HepG2 (cell line): ENCODE measurements around the gene CRYM. TPM values are rescaled to one million over a fixed set of nuclear protein-coding genes. Genes with fewer than 3 reads are reported as not detected.

Source experiments
- AGO2 ChIP-seq: fragments of 200-400 bp; formaldehyde crosslinking; optimal IDR thresholded peaks from 2 replicates; pipeline ENCODE3; 2017; ENCODE audit warnings: mild to moderate bottlenecking, low read depth, low read length, moderate library complexity
- HOXA5 ChIP-seq: sonication (generic); formaldehyde crosslinking; IDR thresholded peaks from 2 replicates; pipeline ENCODE4 v1.4.0; 2020; ENCODE audit warnings: missing genetic modification reagents
- KLF9 ChIP-seq: IDR thresholded peaks from 2 replicates; pipeline ENCODE4 v1.6.1; 2016; ENCODE audit warnings: low read depth
- MED1 ChIP-seq: sonication (generic); formaldehyde crosslinking; IDR thresholded peaks from 2 replicates; pipeline ENCODE4 v1.4.0; 2020; ENCODE audit warnings: missing genetic modification reagents
- MEF2D ChIP-seq: sonication (generic); formaldehyde crosslinking; IDR thresholded peaks from 2 replicates; pipeline ENCODE4 v1.5.1; 2020; ENCODE audit warnings: mild to moderate bottlenecking, missing genetic modification reagents
- SNAI1 ChIP-seq: sonication (generic); formaldehyde crosslinking; IDR thresholded peaks from 2 replicates; pipeline ENCODE4 v1.5.0; 2020; ENCODE audit warnings: mild to moderate bottlenecking, missing genetic modification reagents, borderline replicate concordance
- SNRNP70 ChIP-seq: fragments of 200-400 bp; formaldehyde crosslinking; IDR thresholded peaks from 2 replicates; pipeline ENCODE4 v1.6.1; 2017; ENCODE audit warnings: mild to moderate bottlenecking, low read depth, low read length, moderate library complexity
- U2AF2 ChIP-seq: fragments of 200-400 bp; formaldehyde crosslinking; IDR thresholded peaks from 2 replicates; pipeline ENCODE4 v1.6.1; 2017; ENCODE audit warnings: low read depth, mild to moderate bottlenecking, low read length
- ZIK1 ChIP-seq: sonication (generic); formaldehyde crosslinking; IDR thresholded peaks from 2 replicates; pipeline ENCODE4 v1.5.0; 2020; ENCODE audit warnings: mild to moderate bottlenecking, low read depth, missing genetic modification reagents, borderline replicate concordance
- ZNF205 ChIP-seq: IDR thresholded peaks from 2 replicates; pipeline ENCODE4 v1.6.1; 2018; ENCODE audit warnings: missing biosample characterization, missing genetic modification reagents
- ZNF460 ChIP-seq: sonication (generic); formaldehyde crosslinking; IDR thresholded peaks from 2 replicates; pipeline ENCODE4 v1.5.1; 2020; ENCODE audit warnings: missing genetic modification reagents, mild to moderate bottlenecking, borderline replicate concordance
- ZNF777 ChIP-seq: sonication (generic); formaldehyde crosslinking; IDR thresholded peaks from 2 replicates; pipeline ENCODE4 v1.4.0; 2020; ENCODE audit warnings: missing genetic modification reagents
- polyA plus RNA-seq, 8 experiments: library from polyadenylated mRNA; depleted of rRNA in 3 of 8; stranded (reverse) in 7 of 8; unstranded in 1 of 8; fragments of >200 nt; fragmentation: Illumina TruSeq in 4 of 8; extraction: Trizol in 4 of 8; gene quantifications; 2 replicates each; pipeline versions ENCODE4 v1.2.1 to v1.2.3, GENCODE V29; 2011 to 2016; ENCODE audit warnings: low read depth in 4 of 8, missing spikeins in 1 of 8, mixed read lengths in 1 of 8; ENCODE audit not compliant: insufficient read depth in 1 of 8
- total RNA-seq, 5 experiments: library from RNA; depleted of rRNA; stranded (reverse); fragments of >200 nt; fragmentation: Illumina TruSeq; extraction: Trizol; gene quantifications; 2 replicates each; pipeline ENCODE4 v1.2.3, GENCODE V29; 2016; ENCODE audit warnings: low read depth in 1 of 5
- TF ChIP-seq, protein P1 (sequence below): sonication (generic); formaldehyde crosslinking; conservative IDR thresholded peaks from 2 replicates; pipeline ENCODE4 v1.4.0; 2020; ENCODE audit warnings: mild to moderate bottlenecking, missing genetic modification reagents, moderate library complexity
- TF ChIP-seq, protein P2 (sequence below): sonication (generic); formaldehyde crosslinking; conservative IDR thresholded peaks from 2 replicates; pipeline ENCODE4 v1.4.0; 2020; ENCODE audit warnings: missing genetic modification reagents
- TF ChIP-seq, protein P3 (sequence below): sonication (generic); formaldehyde crosslinking; IDR thresholded peaks from 2 replicates; pipeline ENCODE4 v1.4.0; 2020; ENCODE audit warnings: missing genetic modification reagents
- TF ChIP-seq, protein P4 (sequence below): IDR thresholded peaks from 2 replicates; pipeline ENCODE4 v1.6.1; 2016
- TF ChIP-seq, protein P5 (sequence below): sonication (generic); formaldehyde crosslinking; conservative IDR thresholded peaks from 2 replicates; pipeline ENCODE4 v1.4.0; 2020; ENCODE audit warnings: missing genetic modification reagents

Gene CRYM
- total and polyA plus RNA-seq, 2 of the 13 experiments (the other 11 are each of a cell fraction or from before 2014, with no cell fraction given) = 1.9 to 2.2 TPM

DNA sequence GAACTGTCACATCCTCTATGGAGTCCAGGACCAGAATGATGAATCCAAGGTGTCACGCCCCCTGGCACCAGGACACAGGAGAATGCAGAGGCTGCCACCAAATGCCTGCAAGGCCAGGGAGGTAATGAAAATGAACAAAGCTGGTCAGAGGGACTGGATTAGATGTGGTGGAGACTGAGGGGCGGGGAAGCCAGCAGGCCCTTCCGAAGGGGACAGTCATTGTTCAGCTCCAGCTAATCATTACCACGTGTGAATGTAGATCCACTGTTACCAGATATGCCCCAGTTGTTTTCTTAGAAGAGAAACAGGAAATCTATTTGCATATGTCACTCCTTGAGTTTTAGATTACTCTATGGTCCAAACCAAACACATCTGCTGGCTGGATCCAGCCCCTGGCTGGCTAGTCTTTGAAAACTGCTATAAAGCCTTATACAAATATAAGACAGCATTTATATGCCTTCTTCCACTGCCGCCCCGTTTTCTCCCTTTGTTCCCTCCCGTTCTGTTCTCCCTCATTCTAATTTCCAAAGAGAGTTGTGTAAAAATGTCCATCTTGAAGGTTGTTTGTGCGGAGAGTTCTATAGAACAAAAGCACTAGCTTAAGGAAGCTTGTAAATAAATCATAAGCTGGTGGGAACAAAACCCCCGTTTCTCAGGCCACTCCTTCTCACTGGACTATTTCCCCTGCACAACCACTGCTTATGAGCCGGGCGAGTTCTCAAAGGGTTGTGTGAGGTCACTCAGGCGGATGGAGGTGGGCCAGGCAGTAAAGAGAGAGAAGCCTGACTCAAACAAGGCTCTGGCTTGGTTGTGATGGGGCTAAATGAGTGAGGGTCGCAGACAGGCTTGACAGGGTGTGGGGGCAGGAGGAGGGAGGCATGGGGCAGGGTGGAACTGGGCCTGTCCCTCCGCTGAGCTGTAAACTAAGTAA lies 14.2 kb downstream of the CRYM start (continued):
- TF ChIP-seq ZNF777 (CRISPR knock-in tag) = no peak
- TF ChIP-seq, protein P1, sequence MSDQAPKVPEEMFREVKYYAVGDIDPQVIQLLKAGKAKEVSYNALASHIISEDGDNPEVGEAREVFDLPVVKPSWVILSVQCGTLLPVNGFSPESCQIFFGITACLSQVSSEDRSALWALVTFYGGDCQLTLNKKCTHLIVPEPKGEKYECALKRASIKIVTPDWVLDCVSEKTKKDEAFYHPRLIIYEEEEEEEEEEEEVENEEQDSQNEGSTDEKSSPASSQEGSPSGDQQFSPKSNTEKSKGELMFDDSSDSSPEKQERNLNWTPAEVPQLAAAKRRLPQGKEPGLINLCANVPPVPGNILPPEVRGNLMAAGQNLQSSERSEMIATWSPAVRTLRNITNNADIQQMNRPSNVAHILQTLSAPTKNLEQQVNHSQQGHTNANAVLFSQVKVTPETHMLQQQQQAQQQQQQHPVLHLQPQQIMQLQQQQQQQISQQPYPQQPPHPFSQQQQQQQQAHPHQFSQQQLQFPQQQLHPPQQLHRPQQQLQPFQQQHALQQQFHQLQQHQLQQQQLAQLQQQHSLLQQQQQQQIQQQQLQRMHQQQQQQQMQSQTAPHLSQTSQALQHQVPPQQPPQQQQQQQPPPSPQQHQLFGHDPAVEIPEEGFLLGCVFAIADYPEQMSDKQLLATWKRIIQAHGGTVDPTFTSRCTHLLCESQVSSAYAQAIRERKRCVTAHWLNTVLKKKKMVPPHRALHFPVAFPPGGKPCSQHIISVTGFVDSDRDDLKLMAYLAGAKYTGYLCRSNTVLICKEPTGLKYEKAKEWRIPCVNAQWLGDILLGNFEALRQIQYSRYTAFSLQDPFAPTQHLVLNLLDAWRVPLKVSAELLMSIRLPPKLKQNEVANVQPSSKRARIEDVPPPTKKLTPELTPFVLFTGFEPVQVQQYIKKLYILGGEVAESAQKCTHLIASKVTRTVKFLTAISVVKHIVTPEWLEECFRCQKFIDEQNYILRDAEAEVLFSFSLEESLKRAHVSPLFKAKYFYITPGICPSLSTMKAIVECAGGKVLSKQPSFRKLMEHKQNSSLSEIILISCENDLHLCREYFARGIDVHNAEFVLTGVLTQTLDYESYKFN (CRISPR knock-in tag) = peak; percentile 54
- TF ChIP-seq HOXA5 (CRISPR knock-in tag) = no peak
- peak; percentile 69; the same call in 1 of the 2 replicates for TF ChIP-seq SNAI1 (CRISPR knock-in tag)
- TF ChIP-seq ZIK1 (CRISPR knock-in tag) = no peak
- TF ChIP-seq, protein P2, sequence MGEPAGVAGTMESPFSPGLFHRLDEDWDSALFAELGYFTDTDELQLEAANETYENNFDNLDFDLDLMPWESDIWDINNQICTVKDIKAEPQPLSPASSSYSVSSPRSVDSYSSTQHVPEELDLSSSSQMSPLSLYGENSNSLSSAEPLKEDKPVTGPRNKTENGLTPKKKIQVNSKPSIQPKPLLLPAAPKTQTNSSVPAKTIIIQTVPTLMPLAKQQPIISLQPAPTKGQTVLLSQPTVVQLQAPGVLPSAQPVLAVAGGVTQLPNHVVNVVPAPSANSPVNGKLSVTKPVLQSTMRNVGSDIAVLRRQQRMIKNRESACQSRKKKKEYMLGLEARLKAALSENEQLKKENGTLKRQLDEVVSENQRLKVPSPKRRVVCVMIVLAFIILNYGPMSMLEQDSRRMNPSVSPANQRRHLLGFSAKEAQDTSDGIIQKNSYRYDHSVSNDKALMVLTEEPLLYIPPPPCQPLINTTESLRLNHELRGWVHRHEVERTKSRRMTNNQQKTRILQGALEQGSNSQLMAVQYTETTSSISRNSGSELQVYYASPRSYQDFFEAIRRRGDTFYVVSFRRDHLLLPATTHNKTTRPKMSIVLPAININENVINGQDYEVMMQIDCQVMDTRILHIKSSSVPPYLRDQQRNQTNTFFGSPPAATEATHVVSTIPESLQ (CRISPR knock-in tag) = 0 out of 2 replicates have a peak, but pooled peaks have one; percentile 56
- TF ChIP-seq, protein P3, sequence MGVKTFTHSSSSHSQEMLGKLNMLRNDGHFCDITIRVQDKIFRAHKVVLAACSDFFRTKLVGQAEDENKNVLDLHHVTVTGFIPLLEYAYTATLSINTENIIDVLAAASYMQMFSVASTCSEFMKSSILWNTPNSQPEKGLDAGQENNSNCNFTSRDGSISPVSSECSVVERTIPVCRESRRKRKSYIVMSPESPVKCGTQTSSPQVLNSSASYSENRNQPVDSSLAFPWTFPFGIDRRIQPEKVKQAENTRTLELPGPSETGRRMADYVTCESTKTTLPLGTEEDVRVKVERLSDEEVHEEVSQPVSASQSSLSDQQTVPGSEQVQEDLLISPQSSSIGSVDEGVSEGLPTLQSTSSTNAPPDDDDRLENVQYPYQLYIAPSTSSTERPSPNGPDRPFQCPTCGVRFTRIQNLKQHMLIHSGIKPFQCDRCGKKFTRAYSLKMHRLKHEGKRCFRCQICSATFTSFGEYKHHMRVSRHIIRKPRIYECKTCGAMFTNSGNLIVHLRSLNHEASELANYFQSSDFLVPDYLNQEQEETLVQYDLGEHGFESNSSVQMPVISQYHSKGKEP (CRISPR knock-in tag) = no peak
- TF ChIP-seq, protein P4, sequence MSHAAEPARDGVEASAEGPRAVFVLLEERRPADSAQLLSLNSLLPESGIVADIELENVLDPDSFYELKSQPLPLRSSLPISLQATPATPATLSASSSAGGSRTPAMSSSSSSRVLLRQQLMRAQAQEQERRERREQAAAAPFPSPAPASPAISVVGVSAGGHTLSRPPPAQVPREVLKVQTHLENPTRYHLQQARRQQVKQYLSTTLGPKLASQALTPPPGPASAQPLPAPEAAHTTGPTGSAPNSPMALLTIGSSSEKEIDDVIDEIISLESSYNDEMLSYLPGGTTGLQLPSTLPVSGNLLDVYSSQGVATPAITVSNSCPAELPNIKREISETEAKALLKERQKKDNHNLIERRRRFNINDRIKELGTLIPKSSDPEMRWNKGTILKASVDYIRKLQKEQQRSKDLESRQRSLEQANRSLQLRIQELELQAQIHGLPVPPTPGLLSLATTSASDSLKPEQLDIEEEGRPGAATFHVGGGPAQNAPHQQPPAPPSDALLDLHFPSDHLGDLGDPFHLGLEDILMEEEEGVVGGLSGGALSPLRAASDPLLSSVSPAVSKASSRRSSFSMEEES = peak; percentile 27; the same call in 1 of the 2 replicates
- TF ChIP-seq, protein P5, sequence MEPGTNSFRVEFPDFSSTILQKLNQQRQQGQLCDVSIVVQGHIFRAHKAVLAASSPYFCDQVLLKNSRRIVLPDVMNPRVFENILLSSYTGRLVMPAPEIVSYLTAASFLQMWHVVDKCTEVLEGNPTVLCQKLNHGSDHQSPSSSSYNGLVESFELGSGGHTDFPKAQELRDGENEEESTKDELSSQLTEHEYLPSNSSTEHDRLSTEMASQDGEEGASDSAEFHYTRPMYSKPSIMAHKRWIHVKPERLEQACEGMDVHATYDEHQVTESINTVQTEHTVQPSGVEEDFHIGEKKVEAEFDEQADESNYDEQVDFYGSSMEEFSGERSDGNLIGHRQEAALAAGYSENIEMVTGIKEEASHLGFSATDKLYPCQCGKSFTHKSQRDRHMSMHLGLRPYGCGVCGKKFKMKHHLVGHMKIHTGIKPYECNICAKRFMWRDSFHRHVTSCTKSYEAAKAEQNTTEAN (CRISPR knock-in tag) = no peak
- no peak; the same call in 1 of the 2 replicates for TF ChIP-seq ZNF460 (CRISPR knock-in tag)
- TF ChIP-seq MED1 (CRISPR knock-in tag) = 0 out of 2 replicates have a peak, but pooled peaks have one; percentile 1
- TF ChIP-seq AGO2 = no peak
- TF ChIP-seq SNRNP70 = no peak
- TF ChIP-seq U2AF2 = no peak
- no peak for TF ChIP-seq MEF2D (CRISPR knock-in tag)
- TF ChIP-seq ZNF205 (CRISPR knock-in tag) = no peak
- TF ChIP-seq KLF9 (CRISPR knock-in tag) = peak; percentile 50; the same call in 1 of the 2 replicates
